Prostate gland (tissue), 2 donors: Measurements from ENCODE around the gene SLC35B4. TPM values are rescaled to one million over a fixed set of nuclear protein-coding genes. Genes with fewer than 3 reads are reported as not detected.

Experiments
- DNase-seq: peaks from one replicate; pipeline ENCODE4 v3.0.0-alpha.2; 2019; ENCODE audit warnings: low spot score
- H3K27ac ChIP-seq, 2 donors: fragments of 200-600 bp; sonication (generic); 2 replicates each; pipeline ENCODE4 v1.5.1; 2017 to 2019
- H3K27me3 ChIP-seq: fragments of 200-600 bp; sonication (generic); replicated peaks from 2 replicates; pipeline ENCODE4 v1.5.1; 2019; ENCODE audit not compliant: insufficient read depth
- H3K36me3 ChIP-seq, 2 donors: fragments of 200-600 bp; sonication (generic); 1 replicate in 1 of 2; 2 replicates in 1 of 2; pipeline versions ENCODE4 v1.5.1 to v1.8.1; 2017 to 2019
- H3K4me1 ChIP-seq: fragments of 200-600 bp; sonication (generic); replicated peaks from 2 replicates; pipeline ENCODE4 v1.5.1; 2019
- H3K4me3 ChIP-seq, 2 donors: fragments of 200-600 bp; sonication (generic); 2 replicates each; pipeline ENCODE4 v1.5.1; 2017 to 2019
- H3K9me3 ChIP-seq: fragments of 200-600 bp; sonication (generic); 2 replicates; pipeline ENCODE4 v1.5.1; 2017
- POLR2A ChIP-seq: fragments of 450-650 bp; IDR thresholded peaks from one replicate; pipeline ENCODE4 v1.6.1; 2016; ENCODE audit warnings: antibody characterized with exemption, mild to moderate bottlenecking
- POLR2AphosphoS5 ChIP-seq: sonication (generic); formaldehyde crosslinking; IDR thresholded peaks from one replicate; pipeline ENCODE4 v1.6.1; 2017; ENCODE audit warnings: antibody characterized with exemption
- WGBS: methylation state at CpG from one replicate; pipeline ENCODE4 v1.1.5; 2018; 5-methylcytosine and 5-hydroxymethylcytosine counted together
- intact Hi-C: fragments of 100-400 bp; cut with DNase I; formaldehyde crosslinking; loops from one replicate; pipeline ENCODE4 v1.14.2; 2022
- total RNA-seq, 2 donors: library from RNA; depleted of rRNA; stranded (reverse); fragments of >200 nt; gene quantifications; one replicate each; pipeline ENCODE4 v1.1.0, GENCODE V29; 2016
- TF ChIP-seq, protein P1 (sequence below), 4 experiments: fragments of 200-600 bp in 2 of 4; fragments of 450-650 bp in 2 of 4; sonication (generic) in 2 of 4; IDR thresholded peaks; 1 replicate in 3 of 4; 2 replicates in 1 of 4; pipeline ENCODE4 v1.5.1; 2016 to 2019; ENCODE audit warnings: antibody characterized with exemption in 4 of 4, mild to moderate bottlenecking in 2 of 4, moderate library complexity in 2 of 4

The SLC35B4 gene
- total RNA-seq, 2 donors from 2014 or later: 6.4 to 20.6 TPM

- Histone ChIP-seq H3K36me3 (no peaks in the 10 kb centered on the region), H3K27ac (no peak overlapping the region), H3K4me3 (no peak overlapping the region), H3K27me3 (no peaks in the 10 kb centered on the region), H3K4me1 (no peaks in the 10 kb centered on the region), H3K9me3 (no peaks in the 10 kb centered on the region)
- intact Hi-C loops: no loop called here
- WGBS: 86% methylated on average over 4 of the region's 4 CpGs
- DNase-seq: no peak
- TF ChIP-seq POLR2A (no peak), POLR2AphosphoS5 (no peak)
- TF ChIP-seq, protein P1, sequence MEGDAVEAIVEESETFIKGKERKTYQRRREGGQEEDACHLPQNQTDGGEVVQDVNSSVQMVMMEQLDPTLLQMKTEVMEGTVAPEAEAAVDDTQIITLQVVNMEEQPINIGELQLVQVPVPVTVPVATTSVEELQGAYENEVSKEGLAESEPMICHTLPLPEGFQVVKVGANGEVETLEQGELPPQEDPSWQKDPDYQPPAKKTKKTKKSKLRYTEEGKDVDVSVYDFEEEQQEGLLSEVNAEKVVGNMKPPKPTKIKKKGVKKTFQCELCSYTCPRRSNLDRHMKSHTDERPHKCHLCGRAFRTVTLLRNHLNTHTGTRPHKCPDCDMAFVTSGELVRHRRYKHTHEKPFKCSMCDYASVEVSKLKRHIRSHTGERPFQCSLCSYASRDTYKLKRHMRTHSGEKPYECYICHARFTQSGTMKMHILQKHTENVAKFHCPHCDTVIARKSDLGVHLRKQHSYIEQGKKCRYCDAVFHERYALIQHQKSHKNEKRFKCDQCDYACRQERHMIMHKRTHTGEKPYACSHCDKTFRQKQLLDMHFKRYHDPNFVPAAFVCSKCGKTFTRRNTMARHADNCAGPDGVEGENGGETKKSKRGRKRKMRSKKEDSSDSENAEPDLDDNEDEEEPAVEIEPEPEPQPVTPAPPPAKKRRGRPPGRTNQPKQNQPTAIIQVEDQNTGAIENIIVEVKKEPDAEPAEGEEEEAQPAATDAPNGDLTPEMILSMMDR (IDR thresholded peaks at IDR 0.05): no peak
Measured at GRCh38 chr7:134334408-134334807, 17.7 kb upstream of the SLC35B4 start.

DNA sequence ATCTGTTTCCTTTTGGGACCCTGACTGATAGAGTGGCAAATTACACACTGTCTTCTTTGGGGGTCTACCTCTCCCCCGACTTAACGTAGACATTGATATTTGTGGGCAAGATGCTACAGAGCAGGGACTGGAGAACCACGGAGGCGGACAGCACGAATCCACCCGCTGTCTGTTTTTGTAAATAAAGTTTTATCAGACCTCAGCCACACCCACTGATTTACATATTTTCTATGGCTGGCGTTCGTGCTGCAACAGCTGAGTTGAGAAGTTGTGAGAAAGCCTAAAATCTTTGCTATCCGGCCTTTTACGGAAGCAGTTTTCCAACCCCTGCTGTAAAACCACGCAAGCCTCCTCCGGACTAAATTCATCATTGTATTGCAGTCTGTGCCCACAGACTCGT lies 17.2 kb upstream of the SLC35B4 start:
- no peaks in the 10 kb centered on the region for H3K4me1 ChIP-seq
- WGBS: 87% methylated on average over 13 of the region's 13 CpGs

GRCh38 chr7:134332892-134333291 lies 16.2 kb upstream of the SLC35B4 start:
- TF ChIP-seq, protein P1 (IDR thresholded peaks at IDR 0.05): no peak
- TF ChIP-seq POLR2AphosphoS5: no peak
- Histone ChIP-seq H3K36me3 (no peaks in the 10 kb centered on the region), H3K4me1 (no peaks in the 10 kb centered on the region), H3K9me3 (no peaks in the 10 kb centered on the region), H3K27ac (no peak overlapping the region), H3K27me3 (no peaks in the 10 kb centered on the region), H3K4me3 (no peak overlapping the region)
- 83% methylated on average over 1 of the region's 1 CpG for WGBS
- intact Hi-C loops: no loop called here
- DNase-seq: no peak

More for the DNA sequence above, 17.2 kb upstream of the SLC35B4 start:
- no peaks in the 10 kb centered on the region for H3K36me3 ChIP-seq
- intact Hi-C loops: no loop called here
- no peak overlapping the region for H3K4me3 ChIP-seq
- no peaks in the 10 kb centered on the region for H3K9me3 ChIP-seq
- no peak for DNase-seq
- TF ChIP-seq POLR2A: no peak
- no peak for TF ChIP-seq POLR2AphosphoS5
- TF ChIP-seq, protein P1 (IDR thresholded peaks at IDR 0.05): no peak
- no peaks in the 10 kb centered on the region for H3K27me3 ChIP-seq
- H3K27ac ChIP-seq: no peak overlapping the region

- no peaks in the 10 kb centered on the region for H3K9me3 ChIP-seq
- H3K36me3 ChIP-seq: no peaks in the 10 kb centered on the region
- no peak for DNase-seq
- TF ChIP-seq, protein P1 (IDR thresholded peaks at IDR 0.05): no peak
- TF ChIP-seq POLR2A (no peak), POLR2AphosphoS5 (no peak)
- intact Hi-C loops: no loop called here
- 95% methylated on average over 7 of the region's 7 CpGs for WGBS
- H3K4me3 ChIP-seq: no peak overlapping the region
- H3K4me1 ChIP-seq: no peaks in the 10 kb centered on the region
- H3K27me3 ChIP-seq: no peaks in the 10 kb centered on the region
- H3K27ac ChIP-seq: no peak overlapping the region
Measured at GRCh38 chr7:134331393-134331792, 14.7 kb upstream of the SLC35B4 start.

DNA sequence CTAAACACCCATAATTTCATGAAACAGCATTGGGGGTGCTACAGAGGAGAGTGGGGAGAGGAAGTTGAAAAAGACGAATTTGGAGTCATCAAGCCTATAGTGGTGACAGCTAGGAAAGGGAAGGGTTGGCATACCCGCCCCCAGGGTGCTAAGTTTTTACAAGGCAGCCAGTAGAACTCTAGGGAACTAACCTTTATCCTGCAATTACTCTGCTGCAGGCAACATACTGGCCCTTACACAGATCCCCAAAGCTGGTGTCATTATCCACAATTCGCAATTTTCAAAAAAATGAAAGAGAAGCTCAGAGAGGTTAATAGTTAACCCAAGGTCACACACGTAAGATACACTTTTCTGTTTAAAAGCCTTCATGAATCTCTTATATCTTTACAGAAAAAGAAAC lies 14.2 kb upstream of the SLC35B4 start:
- TF ChIP-seq POLR2A (no peak), POLR2AphosphoS5 (no peak)
- TF ChIP-seq, protein P1 (IDR thresholded peaks at IDR 0.05): no peak
- DNase-seq: no peak
- H3K4me1 ChIP-seq: no peaks in the 10 kb centered on the region
- WGBS: 83% methylated on average over 4 of the region's 4 CpGs
- intact Hi-C loops: no loop called here
- H3K27me3 ChIP-seq: no peaks in the 10 kb centered on the region
- H3K9me3 ChIP-seq: no peaks in the 10 kb centered on the region
- H3K4me3 ChIP-seq: no peak overlapping the region
- no peak overlapping the region for H3K27ac ChIP-seq
- H3K36me3 ChIP-seq: no peaks in the 10 kb centered on the region
